ENCODE results near the gene CNOT10.

CNOT10 gene

GRCh38 chr3:32818970-32819511 lies 134.1 kb downstream of the CNOT10 start:
- no peak for DNase-seq

- no peak for DNase-seq
Observed at GRCh38 chr3:32819551-32820348, 134.8 kb downstream of the CNOT10 start.

GRCh38 chr3:32820430-32820829 lies 135.4 kb downstream of the CNOT10 start:
- DNase-seq, result no peak

GRCh38 chr3:32820971-32821685 lies 136.1 kb downstream of the CNOT10 start:
- no peak for DNase-seq

GRCh38 chr3:32821686-32822296 lies 136.8 kb downstream of the CNOT10 start:
- no peak for DNase-seq

GRCh38 chr3:32822609-32823498 lies 137.9 kb downstream of the CNOT10 start:
- no peak for DNase-seq

Data from central memory CD4-positive, alpha-beta T cell (primary cell).